ENCODE measurements around the gene CCSER1.

Gene CCSER1

GRCh38 chr4:90127223-90127705, at the start of gene CCSER1:
CCSER1 (plus strand) TSS chr4:90127394.
- no peak for TF ChIP-seq CTCF (conservative IDR thresholded peaks at IDR 0.05; ENCODE audit: low read depth)
- H3K27ac ChIP-seq, result no peak within 1 kb of the TSS
- CTCF ChIA-PET, result no interaction called here
- no peak for DNase-seq (ENCODE audit: low spot score)
- POLR2A ChIA-PET (ENCODE audit: low non-redundant PET), result no interaction called here

GRCh38 chr4:90078440-90078839, 48.8 kb upstream of the CCSER1 start:
- POLR2A ChIA-PET (ENCODE audit: low non-redundant PET), result no interaction called here
- CTCF ChIA-PET, result no interaction called here
- DNase-seq (ENCODE audit: low spot score), result peak; percentile 6
- no peak for TF ChIP-seq CTCF (conservative IDR thresholded peaks at IDR 0.05; ENCODE audit: low read depth)
- H3K27ac ChIP-seq, result no peak overlapping the region

DNA sequence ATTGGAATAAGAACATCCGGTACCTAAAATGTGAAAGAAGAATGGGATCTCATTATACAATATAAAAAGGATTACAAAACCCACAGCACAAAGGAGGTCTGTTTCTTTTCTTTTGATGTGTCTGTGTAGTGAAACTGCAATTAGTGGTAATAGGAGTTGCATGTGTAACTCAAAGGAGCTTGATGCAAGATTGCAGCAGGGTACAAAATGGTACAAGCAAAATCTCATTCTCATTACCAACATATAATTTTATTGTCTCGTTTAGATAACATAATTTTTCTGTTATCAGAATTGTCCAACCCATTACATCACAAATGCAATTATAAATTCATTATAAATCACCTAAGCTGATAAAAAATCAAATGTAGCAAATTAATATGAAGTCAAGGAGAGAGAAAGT, 47.1 kb upstream of the CCSER1 start:
- H3K27ac ChIP-seq, result no peak overlapping the region
- POLR2A ChIA-PET (ENCODE audit: low non-redundant PET), result no interaction called here
- TF ChIP-seq CTCF (conservative IDR thresholded peaks at IDR 0.05; ENCODE audit: low read depth), result no peak
- CTCF ChIA-PET, result interaction anchor here (0.6 kb wide), 1 partner anchor 1025 kb away, joined by 3 read pairs; no protein-coding TSS in a partner anchor
- DNase-seq (ENCODE audit: low spot score), result no peak

DNA sequence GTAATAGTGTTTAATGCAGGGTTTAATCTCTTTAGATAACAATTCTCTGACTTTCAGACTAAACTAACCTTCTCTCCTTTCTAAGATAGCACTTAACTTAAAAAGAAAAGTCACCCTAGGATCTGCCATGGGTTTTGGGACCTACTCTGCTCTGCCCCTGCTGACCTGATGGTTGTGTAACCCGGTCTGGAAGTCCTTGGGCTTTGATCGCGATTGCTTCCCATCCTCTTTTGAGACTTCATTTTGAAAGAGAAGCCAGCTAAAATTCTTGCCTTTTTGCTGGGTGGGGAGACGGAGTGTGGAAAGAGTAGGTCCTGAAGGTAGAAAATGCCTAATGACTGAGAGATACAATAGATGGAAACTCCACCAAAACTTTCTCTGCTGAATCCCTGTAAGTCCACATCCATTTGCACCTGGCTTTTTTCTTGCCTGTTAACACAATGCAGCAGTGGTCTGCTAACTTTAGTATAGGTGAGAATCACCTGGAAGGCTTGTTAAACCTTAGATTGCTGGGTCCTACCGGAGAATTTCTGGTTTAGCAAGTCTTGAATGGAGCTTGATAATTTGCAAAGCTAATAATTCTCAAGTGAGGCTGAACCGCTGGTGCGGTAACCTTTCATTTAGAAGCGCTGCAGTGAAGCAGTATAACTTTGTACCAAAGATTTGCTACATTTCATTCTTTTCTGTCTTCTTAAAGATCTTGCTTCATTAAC, 45.6 kb upstream of the CCSER1 start:
- TF ChIP-seq CTCF (conservative IDR thresholded peaks at IDR 0.05; ENCODE audit: low read depth), result no peak
- no peak overlapping the region for H3K27ac ChIP-seq
- CTCF ChIA-PET, result no interaction called here
- POLR2A ChIA-PET (ENCODE audit: low non-redundant PET), result no interaction called here
- DNase-seq (ENCODE audit: low spot score), result no peak

- TF ChIP-seq CTCF (conservative IDR thresholded peaks at IDR 0.05; ENCODE audit: low read depth), result no peak
- no peak overlapping the region for H3K27ac ChIP-seq
- DNase-seq (ENCODE audit: low spot score), result no peak
- CTCF ChIA-PET, result no interaction called here
- POLR2A ChIA-PET (ENCODE audit: low non-redundant PET), result no interaction called here
Measured at GRCh38 chr4:90082449-90082848, 44.7 kb upstream of the CCSER1 start.

DNA sequence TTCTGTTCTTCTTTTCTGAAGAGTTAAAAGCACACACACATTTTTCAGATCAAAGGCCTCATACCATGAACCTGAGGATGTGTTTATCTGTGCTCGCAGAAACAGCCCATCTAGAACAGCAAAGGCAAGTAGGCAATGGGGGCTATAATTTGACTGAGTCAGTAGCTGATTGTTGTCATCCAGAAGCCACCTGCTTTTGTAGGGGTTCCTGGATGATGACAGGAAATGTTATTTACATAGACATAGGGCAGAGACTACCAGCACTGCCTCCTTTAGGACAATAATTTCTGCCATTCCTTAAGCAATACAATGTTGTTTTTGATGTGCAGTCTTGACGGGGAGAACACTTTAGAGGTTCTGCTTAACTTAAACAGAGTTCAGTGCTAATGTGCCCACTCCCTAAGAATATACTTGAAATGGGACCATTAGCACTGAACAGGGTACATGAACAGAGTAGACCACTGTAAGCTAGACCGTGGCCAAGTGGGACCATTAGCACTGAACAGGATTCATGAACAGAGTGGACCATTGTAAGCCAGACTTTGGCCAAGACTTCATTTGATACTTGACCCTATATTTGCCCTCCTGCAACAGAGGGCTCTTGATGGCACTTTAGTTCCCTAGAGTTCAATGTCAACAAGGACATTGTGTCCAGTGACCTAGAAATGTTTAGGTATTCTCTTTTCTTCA, 42.8 kb upstream of the CCSER1 start:
- ChIA-PET POLR2A (ENCODE audit: low non-redundant PET) (no interaction called here), CTCF (no interaction called here)
- no peak overlapping the region for H3K27ac ChIP-seq
- DNase-seq (ENCODE audit: low spot score), result no peak
- no peak for TF ChIP-seq CTCF (conservative IDR thresholded peaks at IDR 0.05; ENCODE audit: low read depth)

Measured in RWPE1 (cell line).